ENCODE data around the gene RNF180. TPM values are rescaled to one million over a fixed set of nuclear protein-coding genes. Genes with fewer than 3 reads are reported as not detected.

RNF180 gene
- polyA plus RNA-seq, 2 donors = 0.63 to 1.0 TPM

DNA sequence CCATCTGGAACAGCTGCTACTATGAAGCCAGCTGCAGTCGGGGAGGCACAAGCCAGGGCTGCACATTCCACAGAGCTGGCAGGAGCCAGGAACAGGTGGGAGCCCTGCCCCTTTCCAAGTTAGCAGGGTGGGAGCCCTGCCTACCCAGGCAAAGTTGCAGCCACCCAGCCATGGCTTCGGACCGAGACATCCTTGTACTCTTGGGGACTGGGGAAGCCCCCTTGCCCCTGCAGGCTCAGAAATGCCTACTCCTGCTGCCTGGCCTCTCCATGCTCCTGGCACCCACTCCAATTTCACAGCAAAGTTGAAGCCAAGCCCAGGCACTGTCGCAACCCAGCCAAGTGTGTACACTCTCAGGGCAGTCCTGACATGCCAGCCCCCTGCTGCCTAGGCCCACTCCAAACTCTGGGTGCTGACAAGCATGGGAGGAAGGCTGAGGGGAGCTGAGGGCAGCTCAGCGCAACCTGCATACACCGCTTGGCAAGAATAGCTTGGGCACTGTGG is 165.1 kb downstream of the RNF180 start:
- Histone ChIP-seq H3K9me3 (ENCODE audit: control insufficient read depth in 2 of 2, insufficient read depth in 1 of 2, low read depth in 1 of 2, low read length in 1 of 2) (peaks cover 0 to 3% of the 10 kb centered on the region in 2 donors), H3K27ac (ENCODE audit: low read depth in 2 of 2, low read length in 1 of 2) (no peak overlapping the region), H3K36me3 (ENCODE audit: control insufficient read depth in 2 of 2, insufficient read depth in 2 of 2, low read length in 1 of 2) (peaks cover 0 to 13% of the 10 kb centered on the region in 2 donors), H3K27me3 (ENCODE audit: control insufficient read depth in 1 of 2, insufficient read depth in 2 of 2, low read length in 2 of 2) (no peaks in the 10 kb centered on the region), H3K4me1 (ENCODE audit: control insufficient read depth in 2 of 2, insufficient read depth in 2 of 2, low read length in 1 of 2) (peaks cover 0 to 15% of the 10 kb centered on the region in 2 donors), H3K4me3 (ENCODE audit: low read depth in 1 of 2, low read length in 2 of 2) (no peak overlapping the region)
- 52 to 68% methylated on average over 6 of the region's 6 CpGs for WGBS, 2 donors

DNA sequence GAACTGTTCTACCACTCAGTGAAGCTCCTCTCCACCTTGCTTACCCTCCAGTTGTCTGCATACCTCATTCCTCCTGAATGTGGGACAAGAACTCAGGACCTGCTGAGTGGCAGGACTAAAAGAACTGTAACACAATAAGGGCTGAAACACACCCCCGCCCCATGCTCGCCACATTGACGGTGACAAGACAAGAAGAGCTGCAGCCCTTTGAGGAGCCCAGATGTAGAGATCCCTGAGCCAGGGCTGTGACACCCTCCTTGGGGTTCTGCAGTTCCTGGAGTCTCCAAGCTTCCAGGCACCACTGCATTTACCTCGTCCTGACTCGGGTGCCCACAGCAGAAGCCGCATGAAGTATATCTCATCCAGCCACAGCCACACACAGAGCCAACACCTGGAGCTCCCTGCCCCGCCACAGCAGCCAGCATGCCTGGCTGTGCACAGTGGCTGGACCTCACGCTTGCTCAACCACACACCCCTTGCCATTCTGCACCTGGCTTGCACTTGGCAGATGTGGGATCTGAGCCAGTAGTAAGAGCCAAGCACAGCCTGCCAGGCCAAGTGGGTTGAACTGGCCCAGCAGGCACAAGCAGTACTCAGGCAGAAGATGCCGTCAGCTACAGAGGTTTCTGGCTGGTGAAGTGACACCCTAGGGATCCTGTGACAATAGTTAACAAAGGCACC is 166.1 kb downstream of the RNF180 start:
- Histone ChIP-seq H3K9me3 (ENCODE audit: control insufficient read depth in 2 of 2, insufficient read depth in 1 of 2, low read depth in 1 of 2, low read length in 1 of 2) (peaks cover 0 to 3% of the 10 kb centered on the region in 2 donors), H3K27ac (ENCODE audit: low read depth in 2 of 2, low read length in 1 of 2) (no peak overlapping the region), H3K27me3 (ENCODE audit: control insufficient read depth in 1 of 2, insufficient read depth in 2 of 2, low read length in 2 of 2) (no peaks in the 10 kb centered on the region), H3K4me3 (ENCODE audit: low read depth in 1 of 2, low read length in 2 of 2) (no peak overlapping the region), H3K4me1 (ENCODE audit: control insufficient read depth in 2 of 2, insufficient read depth in 2 of 2, low read length in 1 of 2) (peaks cover 0 to 15% of the 10 kb centered on the region in 2 donors), H3K36me3 (ENCODE audit: control insufficient read depth in 2 of 2, insufficient read depth in 2 of 2, low read length in 1 of 2) (peaks cover 0 to 13% of the 10 kb centered on the region in 2 donors)
- 62 to 70% methylated on average over 9 of the region's 9 CpGs for WGBS, 2 donors

DNA sequence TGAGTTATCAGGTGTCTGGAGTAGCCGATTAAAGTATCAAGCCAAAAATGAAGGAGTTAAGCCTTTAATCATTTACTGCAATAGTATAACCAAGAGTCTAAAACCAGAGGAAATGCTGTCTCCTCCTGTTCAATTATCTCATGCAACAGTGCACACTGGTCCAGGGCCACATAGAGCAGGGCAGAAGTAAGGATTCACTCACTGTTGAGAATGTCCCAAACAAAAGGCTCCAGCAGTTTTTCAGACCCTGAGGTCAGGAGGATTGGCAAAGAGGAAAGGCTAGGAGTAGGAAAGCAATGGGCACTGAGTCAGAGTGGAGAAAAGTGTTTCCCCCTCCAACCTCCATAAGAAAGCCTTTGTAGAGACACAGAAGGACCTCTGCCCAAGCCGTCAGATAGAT is 168.2 kb downstream of the RNF180 start:
- Histone ChIP-seq H3K27me3 (ENCODE audit: control insufficient read depth in 1 of 2, insufficient read depth in 2 of 2, low read length in 2 of 2) (no peaks in the 10 kb centered on the region), H3K9me3 (ENCODE audit: control insufficient read depth in 2 of 2, insufficient read depth in 1 of 2, low read depth in 1 of 2, low read length in 1 of 2) (peaks cover 0 to 3% of the 10 kb centered on the region in 2 donors), H3K4me3 (ENCODE audit: low read depth in 1 of 2, low read length in 2 of 2) (no peak overlapping the region), H3K36me3 (ENCODE audit: control insufficient read depth in 2 of 2, insufficient read depth in 2 of 2, low read length in 1 of 2) (peaks cover 0 to 13% of the 10 kb centered on the region in 2 donors), H3K4me1 (ENCODE audit: control insufficient read depth in 2 of 2, insufficient read depth in 2 of 2, low read length in 1 of 2) (peaks cover 0 to 15% of the 10 kb centered on the region in 2 donors), H3K27ac (ENCODE audit: low read depth in 2 of 2, low read length in 1 of 2) (no peak overlapping the region)
- WGBS, 2 donors = 65 to 69% methylated on average over 2 of the region's 2 CpGs

- no peak overlapping the region for H3K27ac ChIP-seq (ENCODE audit: low read depth in 2 of 2, low read length in 1 of 2)
- WGBS, 2 donors = 38 to 48% methylated on average over 1 of the region's 1 CpG
- no peaks in the 10 kb centered on the region for H3K4me1 ChIP-seq (ENCODE audit: control insufficient read depth in 2 of 2, insufficient read depth in 2 of 2, low read length in 1 of 2)
- H3K27me3 ChIP-seq (ENCODE audit: control insufficient read depth in 1 of 2, insufficient read depth in 2 of 2, low read length in 2 of 2) = no peaks in the 10 kb centered on the region
- no peaks in the 10 kb centered on the region for H3K36me3 ChIP-seq (ENCODE audit: control insufficient read depth in 2 of 2, insufficient read depth in 2 of 2, low read length in 1 of 2)
- no peak overlapping the region for H3K4me3 ChIP-seq (ENCODE audit: low read depth in 1 of 2, low read length in 2 of 2)
- H3K9me3 ChIP-seq (ENCODE audit: control insufficient read depth in 2 of 2, insufficient read depth in 1 of 2, low read depth in 1 of 2, low read length in 1 of 2) = no peaks in the 10 kb centered on the region
Observed at GRCh38 chr5:64339769-64340168, 174.1 kb downstream of the RNF180 start.

- Histone ChIP-seq H3K36me3 (ENCODE audit: control insufficient read depth in 2 of 2, insufficient read depth in 2 of 2, low read length in 1 of 2) (no peaks in the 10 kb centered on the region), H3K9me3 (ENCODE audit: control insufficient read depth in 2 of 2, insufficient read depth in 1 of 2, low read depth in 1 of 2, low read length in 1 of 2) (no peaks in the 10 kb centered on the region), H3K27me3 (ENCODE audit: control insufficient read depth in 1 of 2, insufficient read depth in 2 of 2, low read length in 2 of 2) (no peaks in the 10 kb centered on the region), H3K27ac (ENCODE audit: low read depth in 2 of 2, low read length in 1 of 2) (no peak overlapping the region), H3K4me3 (ENCODE audit: low read depth in 1 of 2, low read length in 2 of 2) (no peak overlapping the region), H3K4me1 (ENCODE audit: control insufficient read depth in 2 of 2, insufficient read depth in 2 of 2, low read length in 1 of 2) (no peaks in the 10 kb centered on the region)
- 43 to 49% methylated on average over 1 of the region's 1 CpG for WGBS, 2 donors
Observed at GRCh38 chr5:64340293-64340692, 174.7 kb downstream of the RNF180 start.

DNA sequence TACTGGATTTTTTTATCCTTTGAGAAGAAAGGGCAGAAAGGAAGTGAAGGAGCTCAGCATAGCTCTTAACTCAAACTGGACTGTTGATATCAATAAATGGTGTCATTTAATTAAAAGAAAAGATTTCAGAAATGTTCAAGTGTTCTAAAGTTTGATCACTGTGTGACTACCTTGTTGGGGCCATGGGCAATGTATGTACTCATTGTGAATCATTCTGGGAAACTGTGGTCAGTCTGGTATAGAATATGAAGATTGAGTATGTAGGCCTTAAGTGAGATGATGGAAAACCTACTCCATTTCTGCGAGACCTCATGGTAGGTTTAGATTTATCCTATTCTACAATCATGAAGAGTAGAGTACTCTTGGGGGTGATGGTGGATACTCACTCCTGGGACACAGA is 175.7 kb downstream of the RNF180 start:
- Histone ChIP-seq H3K27me3 (ENCODE audit: control insufficient read depth in 1 of 2, insufficient read depth in 2 of 2, low read length in 2 of 2) (no peaks in the 10 kb centered on the region), H3K4me1 (ENCODE audit: control insufficient read depth in 2 of 2, insufficient read depth in 2 of 2, low read length in 1 of 2) (no peaks in the 10 kb centered on the region), H3K4me3 (ENCODE audit: low read depth in 1 of 2, low read length in 2 of 2) (no peak overlapping the region), H3K36me3 (ENCODE audit: control insufficient read depth in 2 of 2, insufficient read depth in 2 of 2, low read length in 1 of 2) (no peaks in the 10 kb centered on the region), H3K27ac (ENCODE audit: low read depth in 2 of 2, low read length in 1 of 2) (no peak overlapping the region), H3K9me3 (ENCODE audit: control insufficient read depth in 2 of 2, insufficient read depth in 1 of 2, low read depth in 1 of 2, low read length in 1 of 2) (no peaks in the 10 kb centered on the region)
- 89 to 96% methylated on average over 1 of the region's 1 CpG for WGBS, 2 donors

DNA sequence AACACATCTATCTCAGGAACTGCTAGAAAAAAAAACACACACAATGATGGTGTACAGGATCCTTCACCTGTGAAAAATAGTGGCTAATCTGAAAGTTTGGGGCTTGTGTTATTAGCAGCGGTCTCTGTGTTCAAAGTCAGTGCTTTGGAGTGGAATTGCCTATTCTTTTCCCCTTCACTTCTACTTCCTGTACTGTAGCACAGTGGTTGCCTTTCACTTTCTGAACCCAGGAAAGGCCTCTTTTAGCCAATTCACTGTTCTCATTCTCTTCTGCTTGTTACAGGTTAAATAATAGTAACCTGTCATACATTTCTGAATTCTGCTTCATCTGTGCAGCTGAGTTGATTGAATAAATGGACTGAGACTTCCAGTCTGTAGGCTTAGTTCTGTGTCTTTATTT is 178.9 kb downstream of the RNF180 start:
- no peaks in the 10 kb centered on the region for H3K9me3 ChIP-seq (ENCODE audit: control insufficient read depth in 2 of 2, insufficient read depth in 1 of 2, low read depth in 1 of 2, low read length in 1 of 2)
- no peaks in the 10 kb centered on the region for H3K4me1 ChIP-seq (ENCODE audit: control insufficient read depth in 2 of 2, insufficient read depth in 2 of 2, low read length in 1 of 2)
- no peak overlapping the region for H3K27ac ChIP-seq (ENCODE audit: low read depth in 2 of 2, low read length in 1 of 2)
- WGBS, 2 donors = 76 to 93% methylated on average over 1 of the region's 1 CpG
- H3K27me3 ChIP-seq (ENCODE audit: control insufficient read depth in 1 of 2, insufficient read depth in 2 of 2, low read length in 2 of 2) = no peaks in the 10 kb centered on the region
- no peaks in the 10 kb centered on the region for H3K36me3 ChIP-seq (ENCODE audit: control insufficient read depth in 2 of 2, insufficient read depth in 2 of 2, low read length in 1 of 2)
- H3K4me3 ChIP-seq (ENCODE audit: low read depth in 1 of 2, low read length in 2 of 2) = no peak overlapping the region

DNA sequence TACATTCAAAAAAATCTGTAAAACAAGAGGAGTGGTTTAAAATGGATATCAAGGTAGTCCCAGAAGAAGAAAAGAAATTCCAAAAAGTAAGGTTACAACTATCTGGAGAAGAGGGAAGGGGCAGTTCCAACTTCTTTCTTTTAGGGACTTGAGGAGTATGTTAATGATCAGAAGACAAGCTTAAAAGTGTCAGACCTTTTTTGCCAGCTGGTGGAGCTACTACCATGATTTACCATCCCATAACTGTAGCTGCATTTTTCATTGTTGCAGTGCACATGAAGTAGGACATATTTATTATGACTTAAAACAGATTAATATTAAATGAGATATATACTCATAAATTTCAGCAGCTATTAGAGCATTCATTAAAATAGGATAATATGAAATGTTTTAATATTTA is 181.7 kb downstream of the RNF180 start:
- H3K27ac ChIP-seq (ENCODE audit: low read depth in 2 of 2, low read length in 1 of 2) = no peak overlapping the region
- H3K4me3 ChIP-seq (ENCODE audit: low read depth in 1 of 2, low read length in 2 of 2) = no peak overlapping the region
- H3K27me3 ChIP-seq (ENCODE audit: control insufficient read depth in 1 of 2, insufficient read depth in 2 of 2, low read length in 2 of 2) = no peaks in the 10 kb centered on the region
- no peaks in the 10 kb centered on the region for H3K36me3 ChIP-seq (ENCODE audit: control insufficient read depth in 2 of 2, insufficient read depth in 2 of 2, low read length in 1 of 2)
- H3K4me1 ChIP-seq (ENCODE audit: control insufficient read depth in 2 of 2, insufficient read depth in 2 of 2, low read length in 1 of 2) = no peaks in the 10 kb centered on the region
- no peaks in the 10 kb centered on the region for H3K9me3 ChIP-seq (ENCODE audit: control insufficient read depth in 2 of 2, insufficient read depth in 1 of 2, low read depth in 1 of 2, low read length in 1 of 2)

- Histone ChIP-seq H3K27me3 (ENCODE audit: control insufficient read depth in 1 of 2, insufficient read depth in 2 of 2, low read length in 2 of 2) (no peaks in the 10 kb centered on the region), H3K27ac (ENCODE audit: low read depth in 2 of 2, low read length in 1 of 2) (no peak overlapping the region), H3K9me3 (ENCODE audit: control insufficient read depth in 2 of 2, insufficient read depth in 1 of 2, low read depth in 1 of 2, low read length in 1 of 2) (peaks cover 0 to 3% of the 10 kb centered on the region in 2 donors), H3K4me1 (ENCODE audit: control insufficient read depth in 2 of 2, insufficient read depth in 2 of 2, low read length in 1 of 2) (no peaks in the 10 kb centered on the region), H3K36me3 (ENCODE audit: control insufficient read depth in 2 of 2, insufficient read depth in 2 of 2, low read length in 1 of 2) (no peaks in the 10 kb centered on the region), H3K4me3 (ENCODE audit: low read depth in 1 of 2, low read length in 2 of 2) (no peak overlapping the region)
- WGBS, 2 donors = 73 to 74% methylated on average over 3 of the region's 3 CpGs
Observed at GRCh38 chr5:64364426-64364825, 198.8 kb downstream of the RNF180 start.

GRCh38 chr5:64384765-64385164 is 219.1 kb downstream of the RNF180 start:
- H3K4me1 ChIP-seq (ENCODE audit: control insufficient read depth in 2 of 2, insufficient read depth in 2 of 2, low read length in 1 of 2) = no peaks in the 10 kb centered on the region
- no peak overlapping the region for H3K27ac ChIP-seq (ENCODE audit: low read depth in 2 of 2, low read length in 1 of 2)
- H3K9me3 ChIP-seq (ENCODE audit: control insufficient read depth in 2 of 2, insufficient read depth in 1 of 2, low read depth in 1 of 2, low read length in 1 of 2) = no peaks in the 10 kb centered on the region
- H3K36me3 ChIP-seq (ENCODE audit: control insufficient read depth in 2 of 2, insufficient read depth in 2 of 2, low read length in 1 of 2) = no peaks in the 10 kb centered on the region
- no peaks in the 10 kb centered on the region for H3K27me3 ChIP-seq (ENCODE audit: control insufficient read depth in 1 of 2, insufficient read depth in 2 of 2, low read length in 2 of 2)
- H3K4me3 ChIP-seq (ENCODE audit: low read depth in 1 of 2, low read length in 2 of 2) = no peak overlapping the region

Measured in esophagus (tissue), 2 donors.